Colonic mucosa (tissue), 4 donors: ENCODE data around the gene SEMA3D. TPM values are rescaled to one million over a fixed set of nuclear protein-coding genes. Genes with fewer than 3 reads are reported as not detected.

Experiments used
- DNase-seq: peaks from one replicate; pipeline ENCODE4 v3.0.0-alpha.2; 2020
- H3K27ac ChIP-seq: fragments of 200-600 bp; one replicate; pipeline ENCODE4 v1.8.0; 2021
- H3K27me3 ChIP-seq: fragments of 200-600 bp; one replicate; pipeline ENCODE4 v1.8.0; 2021
- H3K36me3 ChIP-seq: fragments of 200-600 bp; one replicate; pipeline ENCODE4 v1.8.0; 2021
- H3K4me1 ChIP-seq: fragments of 200-600 bp; one replicate; pipeline ENCODE4 v1.8.0; 2021; ENCODE audit warnings: mild to moderate bottlenecking
- H3K4me3 ChIP-seq: fragments of 200-600 bp; one replicate; pipeline ENCODE4 v1.8.0; 2021
- H3K9ac ChIP-seq, 2 donors: one replicate each; pipeline ENCODE4 v1.7.0; 2013; ENCODE audit warnings: control low read depth in 2 of 2, low read depth in 2 of 2, low read length in 2 of 2
- H3K9me3 ChIP-seq: fragments of 200-600 bp; one replicate; pipeline ENCODE4 v1.8.0; 2021
- CTCF ChIP-seq: fragments of 200-600 bp; IDR thresholded peaks from one replicate; pipeline ENCODE4 v1.8.0; 2022; ENCODE audit warnings: antibody characterized with exemption, mild to moderate bottlenecking
- intact Hi-C: fragments of 100-400 bp; cut with DNase I; formaldehyde crosslinking; loops from one replicate; pipeline ENCODE4 v1.14.1; 2022
- total RNA-seq, 2 donors: library from RNA; stranded (reverse); fragmentation: NEBNext Ultra II Directional in 1 of 2; extraction: Animal tissue kit (Norgen Biotek cat#: 25700) in 1 of 2; gene quantifications; one replicate each; pipeline ENCODE4 v1.2.1, GENCODE V29; 2021
- donor health status: healthy.
- donor health status: DM: no; HTN: no; CAD: no.
- donor health status: DM: no; HTN: no; CAD: no.

Gene SEMA3D
- total RNA-seq, 2 donors from 2014 or later: 0.86 to 2.6 TPM

GRCh38 chr7:85046534-85046933 lies 140.3 kb downstream of the SEMA3D start:
- intact Hi-C loops: loop anchor here (10.0 kb wide), 1 partner anchor 418 kb away; no protein-coding TSS in a partner anchor

GRCh38 chr7:85041605-85042216 lies 145.1 kb downstream of the SEMA3D start:
- H3K27ac ChIP-seq: no peak overlapping the region
- no peak overlapping the region for H3K4me3 ChIP-seq
- intact Hi-C loops: loop anchor here (5.0 to 10.0 kb wide), 3 partner anchors 423 to 791 kb away; no protein-coding TSS in a partner anchor
- no peaks in the 10 kb centered on the region for H3K4me1 ChIP-seq
- DNase-seq: peak; percentile 67
- TF ChIP-seq CTCF: peak; percentile 44
- no peaks in the 10 kb centered on the region for H3K36me3 ChIP-seq
- H3K9ac ChIP-seq: no peak overlapping the region
- H3K9me3 ChIP-seq: no peaks in the 10 kb centered on the region
- no peaks in the 10 kb centered on the region for H3K27me3 ChIP-seq

More at GRCh38 chr7:85046534-85046933, 140.3 kb downstream of the SEMA3D start:
- H3K36me3 ChIP-seq: no peaks in the 10 kb centered on the region
- DNase-seq: no peak
- H3K9me3 ChIP-seq: no peaks in the 10 kb centered on the region
- no peaks in the 10 kb centered on the region for H3K4me1 ChIP-seq
- no peaks in the 10 kb centered on the region for H3K27me3 ChIP-seq
- TF ChIP-seq CTCF: no peak
- no peak overlapping the region for H3K9ac ChIP-seq
- no peak overlapping the region for H3K4me3 ChIP-seq
- H3K27ac ChIP-seq: no peak overlapping the region

- Histone ChIP-seq H3K9me3 (no peaks in the 10 kb centered on the region), H3K27me3 (no peaks in the 10 kb centered on the region), H3K9ac (no peak overlapping the region), H3K4me1 (no peaks in the 10 kb centered on the region), H3K36me3 (no peaks in the 10 kb centered on the region), H3K4me3 (no peak overlapping the region), H3K27ac (no peak overlapping the region)
- TF ChIP-seq CTCF: no peak
- DNase-seq: no peak
- intact Hi-C loops: no loop called here
These were observed 147.5 kb downstream of the SEMA3D start for GRCh38 chr7:85039196-85039923.

- no peaks in the 10 kb centered on the region for H3K36me3 ChIP-seq
- H3K27me3 ChIP-seq: no peaks in the 10 kb centered on the region
- H3K4me1 ChIP-seq: no peaks in the 10 kb centered on the region
- H3K27ac ChIP-seq: no peak overlapping the region
- H3K9me3 ChIP-seq: no peaks in the 10 kb centered on the region
- intact Hi-C loops: no loop called here
- no peak overlapping the region for H3K9ac ChIP-seq
- no peak overlapping the region for H3K4me3 ChIP-seq
- no peak for TF ChIP-seq CTCF
- DNase-seq: no peak
These were observed 148.4 kb downstream of the SEMA3D start for GRCh38 chr7:85038466-85038865.

GRCh38 chr7:85033263-85033662 lies 153.6 kb downstream of the SEMA3D start:
- H3K4me3 ChIP-seq: no peak overlapping the region
- no peaks in the 10 kb centered on the region for H3K36me3 ChIP-seq
- intact Hi-C loops: no loop called here
- no peaks in the 10 kb centered on the region for H3K9me3 ChIP-seq
- DNase-seq: no peak
- H3K9ac ChIP-seq: no peak overlapping the region
- TF ChIP-seq CTCF: no peak
- H3K4me1 ChIP-seq: no peaks in the 10 kb centered on the region
- H3K27ac ChIP-seq: no peak overlapping the region
- H3K27me3 ChIP-seq: no peaks in the 10 kb centered on the region
